HCT116 (cell line): ENCODE measurements around the gene TARS2. TPM values are rescaled to one million over a fixed set of nuclear protein-coding genes. Genes with fewer than 3 reads are reported as not detected.

Experiments
- ATAC-seq: fragments of 200-7000 bp; cut with Tn5 transposase; 2 replicates; pipeline ENCODE4 v1.9.1; 2020; ENCODE audit warnings: mild to moderate bottlenecking, moderate library complexity
- BruUV-seq: library from RNA; stranded (reverse); fragments of 400-500 nt; replicated peaks from 2 replicates; lab custom pipeline; 2021; lab: Mats Ljungman, UMichigan
- CTCF ChIA-PET: fragments of 300-600 bp; sonication (Branson Sonifier 250); formaldehyde crosslinking; loops from one replicate; lab custom pipeline; 2021; ENCODE audit warnings: antibody characterized with exemption; lab: Charles Lee
- POLR2A ChIA-PET: fragments of 300-600, 350-600 bp; sonication (Branson Sonifier 250); formaldehyde crosslinking; loops from one replicate; lab custom pipeline; 2021; ENCODE audit warnings: antibody characterized with exemption; lab: Charles Lee
- RAD21 ChIA-PET, 2 experiments: fragments of 300-600 bp; sonication (Branson Sonifier 250); formaldehyde crosslinking; loops; one replicate each; lab custom pipeline; 2023; ENCODE audit warnings: low total read pairs in 2 of 2; ENCODE audit not compliant: uncharacterized antibody in 2 of 2, unreplicated experiment in 2 of 2, low non-redundant PET in 1 of 2; lab: Charles Lee
- DNase-seq: peaks from one replicate; pipeline ENCODE4 v3.0.0-alpha.2; 2010; ENCODE audit warnings: low read depth, low spot score
- H2AFZ ChIP-seq: fragments of 200-600 bp; shearing (Covaris generic), sonication (generic); 2 replicates; pipeline ENCODE4 v1.6.1; 2017; ENCODE audit warnings: low read depth, mixed run types, mixed read lengths, antibody characterized with exemption, low read length; ENCODE audit not compliant: poor library complexity, severe bottlenecking
- H3K27ac ChIP-seq: 2 replicates; pipeline ENCODE4 v1.5.1; 2012; ENCODE audit warnings: low read depth, low read length
- H3K27me3 ChIP-seq: fragments of 200-600 bp; sonication (generic); 2 replicates; pipeline ENCODE4 v1.6.1; 2016; ENCODE audit warnings: mixed run types, low read length, mixed read lengths; ENCODE audit not compliant: insufficient read depth
- H3K36me3 ChIP-seq, 2 experiments: fragments of 200-500 bp in 1 of 2; fragments of 200-600 bp in 1 of 2; sonication (Bioruptor generic) in 1 of 2; sonication (generic) in 1 of 2; 2 replicates each; pipeline versions ENCODE4 v1.5.1 to v1.6.1; 2014 to 2016; ENCODE audit warnings: low read length in 2 of 2, inconsistent platforms in 1 of 2, mixed read lengths in 1 of 2, mixed run types in 1 of 2; ENCODE audit not compliant: insufficient read depth in 2 of 2, control insufficient read depth in 1 of 2
- H3K4me1 ChIP-seq, 2 experiments: fragments of 200-600 bp in 1 of 2; sonication (generic) in 1 of 2; 2 replicates each; pipeline versions ENCODE4 v1.5.1 to v1.6.1; 2012 to 2017; ENCODE audit warnings: low read length in 2 of 2, inconsistent platforms in 1 of 2, mild to moderate bottlenecking in 1 of 2, mixed read lengths in 1 of 2, mixed run types in 1 of 2, moderate library complexity in 1 of 2; ENCODE audit not compliant: insufficient read depth in 2 of 2, control insufficient read depth in 1 of 2
- H3K4me2 ChIP-seq: fragments of 200-600 bp; sonication (generic); 2 replicates; pipeline ENCODE4 v1.6.1; 2017; ENCODE audit warnings: mixed run types, low read length, mixed read lengths
- H3K4me3 ChIP-seq, 2 experiments: fragments of 200-600 bp in 1 of 2; sonication (generic) in 1 of 2; replicated peaks in 1 of 2; 2 replicates each; pipeline ENCODE4 v1.5.1; 2011 to 2016; ENCODE audit warnings: low read length in 2 of 2, control low read depth in 1 of 2, low read depth in 1 of 2, mild to moderate bottlenecking in 1 of 2, mixed read lengths in 1 of 2, mixed run types in 1 of 2
- H3K79me2 ChIP-seq: fragments of 200-600 bp; sonication (generic); 2 replicates; pipeline ENCODE4 v1.6.1; 2017; ENCODE audit warnings: mild to moderate bottlenecking, mixed run types, low read length, moderate library complexity, mixed read lengths; ENCODE audit not compliant: insufficient read depth
- H3K9ac ChIP-seq: fragments of 200-600 bp; sonication (generic); 2 replicates; pipeline ENCODE4 v1.6.1; 2016; ENCODE audit warnings: low read length, mixed read lengths
- H3K9me2 ChIP-seq: fragments of 200-600 bp; sonication (generic), shearing (Covaris generic); 2 replicates; pipeline ENCODE4 v1.6.1; 2017; ENCODE audit warnings: mixed run types, mild to moderate bottlenecking, moderate library complexity; ENCODE audit not compliant: insufficient read depth
- H3K9me3 ChIP-seq, 2 experiments: fragments of 200-500 bp in 1 of 2; fragments of 200-600 bp in 1 of 2; sonication (Bioruptor generic) in 1 of 2; sonication (generic) in 1 of 2; 2 replicates each; pipeline ENCODE4 v1.6.1; 2014 to 2017; ENCODE audit warnings: low read length in 2 of 2, mixed read lengths in 2 of 2, inconsistent platforms in 1 of 2, low read depth in 1 of 2, mild to moderate bottlenecking in 1 of 2, mixed run types in 1 of 2, moderate library complexity in 1 of 2; ENCODE audit not compliant: control insufficient read depth in 1 of 2, insufficient read depth in 1 of 2
- H4K20me1 ChIP-seq: fragments of 200-600 bp; sonication (generic), shearing (Covaris generic); 2 replicates; pipeline ENCODE4 v1.6.1; 2017; ENCODE audit warnings: mixed run types, mild to moderate bottlenecking, moderate library complexity; ENCODE audit not compliant: insufficient read depth
- CEBPB ChIP-seq: IDR thresholded peaks from 2 replicates; pipeline ENCODE4 v1.6.1; 2012; ENCODE audit warnings: low read depth
- EGR1 ChIP-seq: IDR thresholded peaks from 2 replicates; pipeline ENCODE4 v1.6.1; 2012; ENCODE audit warnings: low read depth
- ELF1 ChIP-seq: IDR thresholded peaks from 2 replicates; pipeline ENCODE4 v1.6.1; 2012; ENCODE audit warnings: low read depth, borderline replicate concordance
- EZH2 ChIP-seq: fragments of 200-600 bp; sonication (generic); IDR thresholded peaks from 2 replicates; pipeline ENCODE4 v1.6.1; 2017; ENCODE audit warnings: antibody characterized with exemption, mixed run types
- EZH2phosphoT487 ChIP-seq: fragments of 200-600 bp; IDR thresholded peaks from 2 replicates; pipeline ENCODE4 v1.6.1; 2018; ENCODE audit warnings: antibody characterized with exemption, borderline replicate concordance
- FOSL1 ChIP-seq: IDR thresholded peaks from 2 replicates; pipeline ENCODE4 v1.6.1; 2012; ENCODE audit warnings: low read depth
- POLR2AphosphoS5 ChIP-seq: IDR thresholded peaks from 2 replicates; pipeline ENCODE4 v1.6.1; 2011; ENCODE audit warnings: mild to moderate bottlenecking, low read depth, low read length, moderate library complexity
- SIN3A ChIP-seq: IDR thresholded peaks from 2 replicates; pipeline ENCODE4 v1.6.1; 2012; ENCODE audit warnings: low read depth
- SP1 ChIP-seq: IDR thresholded peaks from 2 replicates; pipeline ENCODE4 v1.6.1; 2012; ENCODE audit warnings: low read depth
- SRF ChIP-seq: IDR thresholded peaks from 2 replicates; pipeline ENCODE4 v1.6.1; 2012; ENCODE audit warnings: low read depth
- YY1 ChIP-seq: IDR thresholded peaks from 2 replicates; pipeline ENCODE4 v1.6.1; 2011; ENCODE audit warnings: low read length, low read depth, moderate library complexity, mild to moderate bottlenecking; ENCODE audit not compliant: insufficient replicate concordance; ENCODE audit errors: extremely low read depth
- ZFX ChIP-seq: fragments of 450-650 bp; IDR thresholded peaks from 2 replicates; pipeline ENCODE4 v1.6.1; 2017
- ZNF274 ChIP-seq: fragments of 200-500 bp; sonication (Bioruptor generic); IDR thresholded peaks from 2 replicates; pipeline ENCODE4 v1.6.1; 2014; ENCODE audit warnings: mild to moderate bottlenecking, low read depth, low read length, inconsistent platforms
- intact Hi-C: fragments of 100-400 bp; cut with micrococcal nuclease; formaldehyde crosslinking; loops from 2 replicates; pipeline ENCODE4 v1.10.0; 2022
- total RNA-seq: library from RNA; stranded (reverse); gene quantifications from one replicate; pipeline ENCODE4 v1.2.1, GENCODE V29; 2021; ENCODE audit not compliant: unreplicated experiment
- TF ChIP-seq, protein P1 (sequence below), 3 experiments: fragments of 200-600 bp in 1 of 3; sonication (generic) in 1 of 3; IDR thresholded peaks in 2 of 3; conservative IDR thresholded peaks in 1 of 3; 2 replicates each; pipeline ENCODE4 v1.5.1; 2012 to 2017; ENCODE audit warnings: low read depth in 2 of 3, low read length in 2 of 3, antibody characterized with exemption in 1 of 3, borderline replicate concordance in 1 of 3, control low read depth in 1 of 3, mild to moderate bottlenecking in 1 of 3, mixed read lengths in 1 of 3, mixed run types in 1 of 3, moderate library complexity in 1 of 3; ENCODE audit not compliant: insufficient read depth in 1 of 3
- TF ChIP-seq, protein P2 (sequence below): IDR thresholded peaks from 2 replicates; pipeline ENCODE4 v1.6.1; 2012
- TF ChIP-seq, protein P3 (sequence below): IDR thresholded peaks from 2 replicates; pipeline ENCODE4 v1.6.1; 2012; ENCODE audit warnings: low read depth
- TF ChIP-seq, protein P4 (sequence below): IDR thresholded peaks from 2 replicates; pipeline ENCODE4 v1.6.1; 2012

TARS2 gene
- total RNA-seq, 1 experiment from 2014 or later = 23.2 TPM

DNA sequence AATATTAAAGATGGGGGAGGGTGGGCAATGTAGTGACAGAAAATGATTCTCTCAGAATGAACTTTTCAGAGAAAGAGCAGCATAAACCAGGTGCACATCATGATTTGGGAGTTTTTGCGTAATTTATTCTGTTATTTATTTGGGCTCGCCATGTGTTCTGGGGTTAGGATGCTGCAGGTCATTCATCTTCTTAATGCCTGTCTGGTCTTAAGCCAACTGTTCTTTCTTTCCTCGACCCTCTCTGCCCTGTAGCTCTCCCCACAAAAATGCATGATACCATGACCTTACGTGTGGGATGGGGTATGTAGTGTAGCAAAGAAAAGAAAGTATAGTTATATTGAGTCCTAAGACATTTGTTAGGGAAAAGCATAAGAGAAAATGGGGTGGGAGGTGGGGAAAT lies 12.3 kb upstream of the TARS2 start:
- ChIA-PET POLR2A (no interaction called here), CTCF (no interaction called here), RAD21 (no interaction called here)
- Histone ChIP-seq H3K9me2 (no peaks in the 10 kb centered on the region), H3K79me2 (no peaks in the 10 kb centered on the region), H3K4me2 (no peak overlapping the region), H3K9me3 (no peaks in the 10 kb centered on the region), H3K4me3 (no peak overlapping the region), H3K4me1 (no peaks in the 10 kb centered on the region), H3K27me3 (0 out of 2 replicates have a peak, but pooled peaks cover 2% of the 10 kb centered on the region), H4K20me1 (no peaks in the 10 kb centered on the region), H3K36me3 (peaks cover 7 to 23% of the 10 kb centered on the region in 2 experiments; a peak in 3 of 4 replicates), H3K27ac (no peak overlapping the region), H3K9ac (no peak overlapping the region), H2AFZ (no peak overlapping the region)
- intact Hi-C loops = no loop called here
- no TSS peak for BruUV-seq
- DNase-seq = no peak
- TF ChIP-seq, protein P1, sequence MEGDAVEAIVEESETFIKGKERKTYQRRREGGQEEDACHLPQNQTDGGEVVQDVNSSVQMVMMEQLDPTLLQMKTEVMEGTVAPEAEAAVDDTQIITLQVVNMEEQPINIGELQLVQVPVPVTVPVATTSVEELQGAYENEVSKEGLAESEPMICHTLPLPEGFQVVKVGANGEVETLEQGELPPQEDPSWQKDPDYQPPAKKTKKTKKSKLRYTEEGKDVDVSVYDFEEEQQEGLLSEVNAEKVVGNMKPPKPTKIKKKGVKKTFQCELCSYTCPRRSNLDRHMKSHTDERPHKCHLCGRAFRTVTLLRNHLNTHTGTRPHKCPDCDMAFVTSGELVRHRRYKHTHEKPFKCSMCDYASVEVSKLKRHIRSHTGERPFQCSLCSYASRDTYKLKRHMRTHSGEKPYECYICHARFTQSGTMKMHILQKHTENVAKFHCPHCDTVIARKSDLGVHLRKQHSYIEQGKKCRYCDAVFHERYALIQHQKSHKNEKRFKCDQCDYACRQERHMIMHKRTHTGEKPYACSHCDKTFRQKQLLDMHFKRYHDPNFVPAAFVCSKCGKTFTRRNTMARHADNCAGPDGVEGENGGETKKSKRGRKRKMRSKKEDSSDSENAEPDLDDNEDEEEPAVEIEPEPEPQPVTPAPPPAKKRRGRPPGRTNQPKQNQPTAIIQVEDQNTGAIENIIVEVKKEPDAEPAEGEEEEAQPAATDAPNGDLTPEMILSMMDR (IDR thresholded peaks at IDR 0.05 in 2 of 3, conservative IDR thresholded peaks at IDR 0.05 in 1 of 3; ENCODE audit: borderline replicate concordance in 1 of 3, insufficient read depth in 1 of 3, low read depth in 2 of 3, low read length in 2 of 3) = no peak
- no peak for TF ChIP-seq CEBPB
- TF ChIP-seq YY1 = no peak
- no peak for TF ChIP-seq FOSL1
- TF ChIP-seq ELF1 = no peak
- no peak for TF ChIP-seq POLR2AphosphoS5
- TF ChIP-seq SIN3A = no peak
- no peak for TF ChIP-seq EZH2phosphoT487
- TF ChIP-seq ZFX = no peak
- TF ChIP-seq, protein P2, sequence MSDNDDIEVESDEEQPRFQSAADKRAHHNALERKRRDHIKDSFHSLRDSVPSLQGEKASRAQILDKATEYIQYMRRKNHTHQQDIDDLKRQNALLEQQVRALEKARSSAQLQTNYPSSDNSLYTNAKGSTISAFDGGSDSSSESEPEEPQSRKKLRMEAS = no peak
- TF ChIP-seq SP1 = no peak
- TF ChIP-seq SRF = no peak
- TF ChIP-seq, protein P3, sequence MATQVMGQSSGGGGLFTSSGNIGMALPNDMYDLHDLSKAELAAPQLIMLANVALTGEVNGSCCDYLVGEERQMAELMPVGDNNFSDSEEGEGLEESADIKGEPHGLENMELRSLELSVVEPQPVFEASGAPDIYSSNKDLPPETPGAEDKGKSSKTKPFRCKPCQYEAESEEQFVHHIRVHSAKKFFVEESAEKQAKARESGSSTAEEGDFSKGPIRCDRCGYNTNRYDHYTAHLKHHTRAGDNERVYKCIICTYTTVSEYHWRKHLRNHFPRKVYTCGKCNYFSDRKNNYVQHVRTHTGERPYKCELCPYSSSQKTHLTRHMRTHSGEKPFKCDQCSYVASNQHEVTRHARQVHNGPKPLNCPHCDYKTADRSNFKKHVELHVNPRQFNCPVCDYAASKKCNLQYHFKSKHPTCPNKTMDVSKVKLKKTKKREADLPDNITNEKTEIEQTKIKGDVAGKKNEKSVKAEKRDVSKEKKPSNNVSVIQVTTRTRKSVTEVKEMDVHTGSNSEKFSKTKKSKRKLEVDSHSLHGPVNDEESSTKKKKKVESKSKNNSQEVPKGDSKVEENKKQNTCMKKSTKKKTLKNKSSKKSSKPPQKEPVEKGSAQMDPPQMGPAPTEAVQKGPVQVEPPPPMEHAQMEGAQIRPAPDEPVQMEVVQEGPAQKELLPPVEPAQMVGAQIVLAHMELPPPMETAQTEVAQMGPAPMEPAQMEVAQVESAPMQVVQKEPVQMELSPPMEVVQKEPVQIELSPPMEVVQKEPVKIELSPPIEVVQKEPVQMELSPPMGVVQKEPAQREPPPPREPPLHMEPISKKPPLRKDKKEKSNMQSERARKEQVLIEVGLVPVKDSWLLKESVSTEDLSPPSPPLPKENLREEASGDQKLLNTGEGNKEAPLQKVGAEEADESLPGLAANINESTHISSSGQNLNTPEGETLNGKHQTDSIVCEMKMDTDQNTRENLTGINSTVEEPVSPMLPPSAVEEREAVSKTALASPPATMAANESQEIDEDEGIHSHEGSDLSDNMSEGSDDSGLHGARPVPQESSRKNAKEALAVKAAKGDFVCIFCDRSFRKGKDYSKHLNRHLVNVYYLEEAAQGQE = no peak
- TF ChIP-seq EGR1 = no peak
- no peak for TF ChIP-seq ZNF274
- TF ChIP-seq, protein P4, sequence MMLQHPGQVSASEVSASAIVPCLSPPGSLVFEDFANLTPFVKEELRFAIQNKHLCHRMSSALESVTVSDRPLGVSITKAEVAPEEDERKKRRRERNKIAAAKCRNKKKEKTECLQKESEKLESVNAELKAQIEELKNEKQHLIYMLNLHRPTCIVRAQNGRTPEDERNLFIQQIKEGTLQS = no peak
- no peak for TF ChIP-seq EZH2
- no peak for ATAC-seq
